Mammary epithelial cell (primary cell): Measurements from ENCODE around the gene MED10.

Experiments
- EZH2 ChIP-seq: IDR thresholded peaks from 2 replicates; pipeline ENCODE4 v1.6.1; 2012; ENCODE audit warnings: low read length, inconsistent platforms, borderline replicate concordance
- TF ChIP-seq, protein P1 (sequence below), 2 donors: IDR thresholded peaks in 1 of 2; conservative IDR thresholded peaks in 1 of 2; 2 replicates each; pipeline ENCODE4 v1.5.1; 2011 to 2012; ENCODE audit warnings: inconsistent platforms in 2 of 2, low read length in 2 of 2, mild to moderate bottlenecking in 2 of 2, control low read depth in 1 of 2, low read depth in 1 of 2; ENCODE audit not compliant: insufficient read depth in 1 of 2; ENCODE audit errors: extremely low read depth in 1 of 2

DNA sequence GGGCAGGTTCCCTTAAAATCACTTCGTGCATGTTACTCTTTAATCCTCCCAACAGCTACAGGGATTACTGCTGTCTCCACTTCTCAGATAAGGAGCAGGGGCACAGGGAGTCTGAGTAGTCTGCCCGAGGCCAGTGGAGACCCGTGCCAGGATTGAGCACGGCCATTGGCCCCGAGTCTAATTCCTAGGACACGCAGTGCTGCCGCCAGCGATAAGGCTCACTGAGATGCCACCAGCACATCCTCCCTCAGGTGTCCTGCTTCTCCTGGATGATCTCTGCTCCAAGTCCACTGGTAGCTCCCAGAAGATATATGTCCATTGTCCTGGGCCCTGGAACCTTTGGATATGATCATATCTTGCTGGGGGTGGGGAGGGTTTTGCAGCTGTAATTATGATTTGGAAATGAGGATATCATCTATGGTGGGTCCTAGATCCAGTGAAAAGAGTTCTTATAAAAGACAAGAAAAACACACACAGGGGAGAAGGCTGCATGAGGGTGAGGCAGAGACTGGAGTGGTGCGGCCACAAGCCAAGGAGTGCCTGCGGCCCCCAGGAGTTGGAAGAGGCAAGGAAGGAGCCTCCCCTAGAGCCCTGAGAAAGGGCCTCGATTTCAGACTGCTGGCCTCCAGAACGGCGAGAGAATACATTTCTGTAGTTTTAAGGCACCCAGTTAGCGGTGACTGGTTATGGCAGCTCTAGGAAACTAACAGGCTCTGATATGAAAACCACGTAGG lies 19.4 kb upstream of the MED10 start:
- TF ChIP-seq, protein P1, sequence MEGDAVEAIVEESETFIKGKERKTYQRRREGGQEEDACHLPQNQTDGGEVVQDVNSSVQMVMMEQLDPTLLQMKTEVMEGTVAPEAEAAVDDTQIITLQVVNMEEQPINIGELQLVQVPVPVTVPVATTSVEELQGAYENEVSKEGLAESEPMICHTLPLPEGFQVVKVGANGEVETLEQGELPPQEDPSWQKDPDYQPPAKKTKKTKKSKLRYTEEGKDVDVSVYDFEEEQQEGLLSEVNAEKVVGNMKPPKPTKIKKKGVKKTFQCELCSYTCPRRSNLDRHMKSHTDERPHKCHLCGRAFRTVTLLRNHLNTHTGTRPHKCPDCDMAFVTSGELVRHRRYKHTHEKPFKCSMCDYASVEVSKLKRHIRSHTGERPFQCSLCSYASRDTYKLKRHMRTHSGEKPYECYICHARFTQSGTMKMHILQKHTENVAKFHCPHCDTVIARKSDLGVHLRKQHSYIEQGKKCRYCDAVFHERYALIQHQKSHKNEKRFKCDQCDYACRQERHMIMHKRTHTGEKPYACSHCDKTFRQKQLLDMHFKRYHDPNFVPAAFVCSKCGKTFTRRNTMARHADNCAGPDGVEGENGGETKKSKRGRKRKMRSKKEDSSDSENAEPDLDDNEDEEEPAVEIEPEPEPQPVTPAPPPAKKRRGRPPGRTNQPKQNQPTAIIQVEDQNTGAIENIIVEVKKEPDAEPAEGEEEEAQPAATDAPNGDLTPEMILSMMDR (conservative IDR thresholded peaks at IDR 0.05 in 1 of 2, IDR thresholded peaks at IDR 0.05 in 1 of 2; ENCODE audit: extremely low read depth in 1 of 2, insufficient read depth in 1 of 2, low read depth in 1 of 2, low read length in 2 of 2): no peak
- TF ChIP-seq EZH2: no peak
